HCT116 (cell line): ENCODE measurements around the gene FBXO11. TPM values are rescaled to one million over a fixed set of nuclear protein-coding genes. Genes with fewer than 3 reads are reported as not detected.
A peak's percentile ranks its signal among the peaks of the same experiment; 100 is the strongest.

ENCODE experiments used
- ATAC-seq: fragments of 200-7000 bp; cut with Tn5 transposase; 2 replicates; pipeline ENCODE4 v1.9.1; 2020; ENCODE audit warnings: mild to moderate bottlenecking, moderate library complexity
- BruUV-seq: library from RNA; stranded (reverse); fragments of 400-500 nt; replicated peaks from 2 replicates; lab custom pipeline; 2021; lab: Mats Ljungman, UMichigan
- CTCF ChIA-PET: fragments of 300-600 bp; sonication (Branson Sonifier 250); formaldehyde crosslinking; loops from one replicate; lab custom pipeline; 2021; ENCODE audit warnings: antibody characterized with exemption; lab: Charles Lee
- POLR2A ChIA-PET: fragments of 300-600, 350-600 bp; sonication (Branson Sonifier 250); formaldehyde crosslinking; loops from one replicate; lab custom pipeline; 2021; ENCODE audit warnings: antibody characterized with exemption; lab: Charles Lee
- RAD21 ChIA-PET, 2 experiments: fragments of 300-600 bp; sonication (Branson Sonifier 250); formaldehyde crosslinking; loops; one replicate each; lab custom pipeline; 2023; ENCODE audit warnings: low total read pairs in 2 of 2; ENCODE audit not compliant: uncharacterized antibody in 2 of 2, unreplicated experiment in 2 of 2, low non-redundant PET in 1 of 2; lab: Charles Lee
- DNase-seq: peaks from one replicate; pipeline ENCODE4 v3.0.0-alpha.2; 2010; ENCODE audit warnings: low read depth, low spot score
- H2AFZ ChIP-seq: fragments of 200-600 bp; shearing (Covaris generic), sonication (generic); 2 replicates; pipeline ENCODE4 v1.6.1; 2017; ENCODE audit warnings: low read depth, mixed run types, mixed read lengths, antibody characterized with exemption, low read length; ENCODE audit not compliant: poor library complexity, severe bottlenecking
- H3K27ac ChIP-seq: 2 replicates; pipeline ENCODE4 v1.5.1; 2012; ENCODE audit warnings: low read depth, low read length
- H3K27me3 ChIP-seq: fragments of 200-600 bp; sonication (generic); 2 replicates; pipeline ENCODE4 v1.6.1; 2016; ENCODE audit warnings: mixed run types, low read length, mixed read lengths; ENCODE audit not compliant: insufficient read depth
- H3K36me3 ChIP-seq, 2 experiments: fragments of 200-500 bp in 1 of 2; fragments of 200-600 bp in 1 of 2; sonication (Bioruptor generic) in 1 of 2; sonication (generic) in 1 of 2; 2 replicates each; pipeline versions ENCODE4 v1.5.1 to v1.6.1; 2014 to 2016; ENCODE audit warnings: low read length in 2 of 2, inconsistent platforms in 1 of 2, mixed read lengths in 1 of 2, mixed run types in 1 of 2; ENCODE audit not compliant: insufficient read depth in 2 of 2, control insufficient read depth in 1 of 2
- H3K4me1 ChIP-seq, 2 experiments: fragments of 200-600 bp in 1 of 2; sonication (generic) in 1 of 2; 2 replicates each; pipeline versions ENCODE4 v1.5.1 to v1.6.1; 2012 to 2017; ENCODE audit warnings: low read length in 2 of 2, inconsistent platforms in 1 of 2, mild to moderate bottlenecking in 1 of 2, mixed read lengths in 1 of 2, mixed run types in 1 of 2, moderate library complexity in 1 of 2; ENCODE audit not compliant: insufficient read depth in 2 of 2, control insufficient read depth in 1 of 2
- H3K4me2 ChIP-seq: fragments of 200-600 bp; sonication (generic); 2 replicates; pipeline ENCODE4 v1.6.1; 2017; ENCODE audit warnings: mixed run types, low read length, mixed read lengths
- H3K4me3 ChIP-seq, 2 experiments: fragments of 200-600 bp in 1 of 2; sonication (generic) in 1 of 2; replicated peaks in 1 of 2; 2 replicates each; pipeline ENCODE4 v1.5.1; 2011 to 2016; ENCODE audit warnings: low read length in 2 of 2, control low read depth in 1 of 2, low read depth in 1 of 2, mild to moderate bottlenecking in 1 of 2, mixed read lengths in 1 of 2, mixed run types in 1 of 2
- H3K79me2 ChIP-seq: fragments of 200-600 bp; sonication (generic); 2 replicates; pipeline ENCODE4 v1.6.1; 2017; ENCODE audit warnings: mild to moderate bottlenecking, mixed run types, low read length, moderate library complexity, mixed read lengths; ENCODE audit not compliant: insufficient read depth
- H3K9ac ChIP-seq: fragments of 200-600 bp; sonication (generic); 2 replicates; pipeline ENCODE4 v1.6.1; 2016; ENCODE audit warnings: low read length, mixed read lengths
- H3K9me2 ChIP-seq: fragments of 200-600 bp; sonication (generic), shearing (Covaris generic); 2 replicates; pipeline ENCODE4 v1.6.1; 2017; ENCODE audit warnings: mixed run types, mild to moderate bottlenecking, moderate library complexity; ENCODE audit not compliant: insufficient read depth
- H3K9me3 ChIP-seq, 2 experiments: fragments of 200-500 bp in 1 of 2; fragments of 200-600 bp in 1 of 2; sonication (Bioruptor generic) in 1 of 2; sonication (generic) in 1 of 2; 2 replicates each; pipeline ENCODE4 v1.6.1; 2014 to 2017; ENCODE audit warnings: low read length in 2 of 2, mixed read lengths in 2 of 2, inconsistent platforms in 1 of 2, low read depth in 1 of 2, mild to moderate bottlenecking in 1 of 2, mixed run types in 1 of 2, moderate library complexity in 1 of 2; ENCODE audit not compliant: control insufficient read depth in 1 of 2, insufficient read depth in 1 of 2
- H4K20me1 ChIP-seq: fragments of 200-600 bp; sonication (generic), shearing (Covaris generic); 2 replicates; pipeline ENCODE4 v1.6.1; 2017; ENCODE audit warnings: mixed run types, mild to moderate bottlenecking, moderate library complexity; ENCODE audit not compliant: insufficient read depth
- CTCF ChIP-seq, 3 experiments: fragments of 200-600 bp in 1 of 3; sonication (generic) in 1 of 3; IDR thresholded peaks in 2 of 3; conservative IDR thresholded peaks in 1 of 3; 2 replicates each; pipeline ENCODE4 v1.5.1; 2012 to 2017; ENCODE audit warnings: low read depth in 2 of 3, low read length in 2 of 3, antibody characterized with exemption in 1 of 3, borderline replicate concordance in 1 of 3, control low read depth in 1 of 3, mild to moderate bottlenecking in 1 of 3, mixed read lengths in 1 of 3, mixed run types in 1 of 3, moderate library complexity in 1 of 3; ENCODE audit not compliant: insufficient read depth in 1 of 3
- EGR1 ChIP-seq: IDR thresholded peaks from 2 replicates; pipeline ENCODE4 v1.6.1; 2012; ENCODE audit warnings: low read depth
- EZH2 ChIP-seq: fragments of 200-600 bp; sonication (generic); IDR thresholded peaks from 2 replicates; pipeline ENCODE4 v1.6.1; 2017; ENCODE audit warnings: antibody characterized with exemption, mixed run types
- ZFX ChIP-seq: fragments of 450-650 bp; IDR thresholded peaks from 2 replicates; pipeline ENCODE4 v1.6.1; 2017
- intact Hi-C: fragments of 100-400 bp; cut with micrococcal nuclease; formaldehyde crosslinking; loops from 2 replicates; pipeline ENCODE4 v1.10.0; 2022
- total RNA-seq: library from RNA; stranded (reverse); gene quantifications from one replicate; pipeline ENCODE4 v1.2.1, GENCODE V29; 2021; ENCODE audit not compliant: unreplicated experiment

FBXO11 gene
- total RNA-seq, 1 experiment from 2014 or later, result 60.2 TPM

GRCh38 chr2:47906157-47907038 is at the start of gene FBXO11 (continued):
- TF ChIP-seq EGR1 (peak; percentile 70; the same call in 1 of the 2 replicates), ZFX (no peak), EZH2 (no peak), CTCF (IDR thresholded peaks at IDR 0.05 in 2 of 3, conservative IDR thresholded peaks at IDR 0.05 in 1 of 3; ENCODE audit: borderline replicate concordance in 1 of 3, insufficient read depth in 1 of 3, low read depth in 2 of 3, low read length in 2 of 3) (peak in 2 of 3 experiments; percentile 63 to 65; a peak in 4 of 6 replicates)

GRCh38 chr2:47950340-47951301 is 44.3 kb upstream of the FBXO11 start:
- ChIA-PET RAD21 (no interaction called here), POLR2A (no interaction called here), CTCF (no interaction called here)
- intact Hi-C loops, result no loop called here
- no peak for TF ChIP-seq EGR1
- Histone ChIP-seq H3K9me2 (no peaks in the 10 kb centered on the region), H3K79me2 (no peaks in the 10 kb centered on the region), H3K4me2 (no peak overlapping the region), H3K4me1 (no peaks in the 10 kb centered on the region), H3K27me3 (no peaks in the 10 kb centered on the region), H3K9me3 (no peaks in the 10 kb centered on the region), H3K4me3 (no peak overlapping the region), H3K27ac (no peak overlapping the region), H3K36me3 (no peaks in the 10 kb centered on the region), H2AFZ (no peak overlapping the region), H3K9ac (no peak overlapping the region), H4K20me1 (no peaks in the 10 kb centered on the region)
- no peak for DNase-seq
- ATAC-seq, result no peak
- no TSS peak for BruUV-seq
